SKM-1 (cell line): Measurements from ENCODE around the gene RTN4RL1.

ENCODE experiments used
- DNase-seq: peaks from one replicate; lab custom pipeline; 2025; ENCODE audit not compliant: unreplicated experiment; lab: John Stamatoyannopoulos, UW

RTN4RL1 gene

GRCh38 chr17:1977583-1978395, 47.3 kb downstream of the RTN4RL1 start:
- DNase-seq: no peak

GRCh38 chr17:1976683-1977064, 48.5 kb downstream of the RTN4RL1 start:
- DNase-seq: no peak

- no peak for DNase-seq
Measured at GRCh38 chr17:1976000-1976682, 49.0 kb downstream of the RTN4RL1 start.

- no peak for DNase-seq
Measured at GRCh38 chr17:1975573-1975972, 49.6 kb downstream of the RTN4RL1 start.

DNA sequence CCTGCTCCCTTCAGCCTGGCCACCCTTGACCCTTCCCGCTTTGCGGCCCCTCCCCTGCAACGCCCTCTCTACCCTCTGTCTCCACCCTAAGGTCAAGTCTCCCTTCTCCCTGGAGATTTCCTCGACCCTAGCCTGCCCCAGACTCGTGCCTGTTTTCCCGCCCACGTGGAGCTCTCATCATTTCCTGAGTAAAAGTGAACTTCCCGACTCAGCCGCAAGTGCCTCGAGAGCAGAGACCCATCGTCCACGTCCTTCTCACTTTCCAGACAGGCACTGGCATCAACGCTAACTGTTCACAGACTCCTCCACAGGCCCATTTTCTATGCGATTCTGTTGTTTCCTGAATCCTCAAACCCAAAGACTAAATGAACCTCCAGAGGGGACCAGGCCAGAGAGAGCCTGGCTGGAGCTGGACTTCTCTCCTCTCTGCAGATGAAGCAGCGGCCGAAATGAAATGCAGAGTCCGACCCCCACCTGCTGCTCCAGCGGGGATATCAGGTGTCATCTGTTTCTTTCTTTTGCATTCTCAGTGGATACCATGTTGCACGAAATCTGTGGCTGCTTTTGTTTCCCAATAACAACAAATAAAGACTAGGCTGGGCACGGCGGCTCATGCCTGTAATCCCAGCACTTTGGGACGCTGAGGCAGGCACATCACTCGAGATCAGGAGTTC, 52.5 kb downstream of the RTN4RL1 start:
- DNase-seq: no peak

- DNase-seq: no peak
Measured at GRCh38 chr17:1970843-1971384, 54.2 kb downstream of the RTN4RL1 start.

- DNase-seq: no peak
Measured at GRCh38 chr17:1969712-1970111, 55.4 kb downstream of the RTN4RL1 start.

GRCh38 chr17:1967213-1967612, 57.9 kb downstream of the RTN4RL1 start:
- no peak for DNase-seq

- DNase-seq: no peak
Measured at GRCh38 chr17:1966274-1967086, 58.7 kb downstream of the RTN4RL1 start.

DNA sequence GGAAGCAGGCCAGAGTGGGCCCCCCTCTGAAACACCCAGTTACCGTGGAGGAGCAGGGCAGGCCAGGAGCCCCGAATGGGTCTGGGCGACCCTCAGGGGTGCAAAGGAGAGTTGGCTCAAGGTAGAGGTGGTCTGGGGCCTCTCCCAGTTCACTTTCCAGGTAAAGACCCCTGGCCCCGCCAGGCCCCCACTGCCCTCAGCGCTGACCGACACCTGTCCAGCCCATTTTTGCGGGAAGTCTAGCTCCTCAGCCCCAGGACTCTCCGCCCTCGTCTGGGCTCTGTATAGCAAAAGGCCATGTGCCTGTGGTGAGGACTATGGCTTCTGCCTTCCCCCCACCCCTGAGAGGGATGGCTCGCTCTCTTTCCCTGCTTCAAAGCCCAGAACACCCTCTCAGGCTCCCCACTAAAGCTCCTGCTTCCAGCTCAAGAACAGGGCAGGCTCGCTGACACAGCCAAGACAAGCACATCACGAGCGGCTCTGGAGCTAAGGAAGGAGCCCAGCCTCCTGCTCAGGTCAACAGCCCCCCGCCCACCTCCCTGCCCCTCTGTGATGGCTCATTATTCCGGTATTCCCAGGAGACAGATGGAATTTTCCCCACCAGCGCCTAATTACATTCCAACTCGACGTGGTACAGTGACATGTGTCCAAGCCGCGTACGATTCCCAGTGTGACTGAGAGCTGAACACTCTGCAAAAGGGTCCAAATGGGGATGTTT, 59.4 kb downstream of the RTN4RL1 start:
- DNase-seq: no peak

DNA sequence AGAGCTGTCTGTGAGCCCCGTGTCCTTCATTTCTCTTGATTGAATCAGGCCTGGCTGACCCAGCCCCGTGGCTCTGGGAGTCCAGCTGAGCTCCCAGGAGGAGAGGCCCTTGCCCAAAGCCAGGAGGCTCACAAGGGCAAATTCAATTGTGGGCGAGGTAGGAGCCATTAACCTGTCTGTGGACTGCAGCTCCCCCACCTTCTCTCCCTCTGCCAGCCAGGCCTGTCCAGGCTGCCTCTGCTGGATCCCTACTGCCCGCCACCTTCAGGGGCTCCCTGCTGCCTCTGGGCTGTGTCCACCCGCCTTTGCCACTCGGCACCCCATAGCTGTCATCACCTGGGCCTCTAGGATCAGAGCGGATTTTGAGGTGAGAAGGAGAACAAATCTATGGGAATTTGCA, 61.9 kb downstream of the RTN4RL1 start:
- no peak for DNase-seq

DNA sequence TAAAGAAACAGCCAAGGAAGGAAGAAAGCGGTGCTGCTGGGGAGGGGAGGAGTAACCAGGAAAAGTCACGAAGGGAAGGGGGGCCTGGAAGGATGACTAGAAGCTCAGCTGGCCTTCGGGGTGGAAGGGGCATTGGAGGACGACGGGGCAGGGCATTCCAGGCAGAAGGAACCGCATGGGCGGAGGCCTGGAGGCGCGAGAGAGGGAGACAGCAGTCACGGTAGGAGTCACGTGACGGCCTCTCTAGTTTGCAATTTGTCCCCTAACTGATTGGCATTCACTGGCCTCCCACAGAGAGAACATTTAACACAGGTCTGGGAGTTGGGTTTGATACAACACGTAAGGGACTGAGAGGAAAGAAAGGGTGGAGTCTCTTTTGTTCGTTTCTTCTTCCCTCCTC, 63.9 kb downstream of the RTN4RL1 start:
- no peak for DNase-seq

DNA sequence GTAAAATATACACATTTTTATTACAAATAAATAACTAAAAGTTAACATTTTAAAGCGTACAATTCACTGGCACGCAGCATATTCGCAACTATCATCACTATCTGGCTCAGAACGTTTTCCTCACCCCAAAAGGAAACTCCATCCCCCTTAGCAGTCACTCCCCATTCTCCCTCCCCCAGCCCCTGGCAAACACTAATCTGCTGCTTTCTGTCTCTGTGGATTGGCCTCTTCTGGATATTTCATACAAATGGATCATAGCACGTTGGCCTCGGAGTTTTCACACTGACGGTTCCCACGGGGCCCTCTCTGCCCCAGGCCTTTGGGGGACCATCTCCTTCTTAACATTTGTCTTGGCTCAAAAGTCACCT, 64.6 kb downstream of the RTN4RL1 start:
- no peak for DNase-seq

GRCh38 chr17:1959871-1960544, 65.1 kb downstream of the RTN4RL1 start:
- no peak for DNase-seq

DNA sequence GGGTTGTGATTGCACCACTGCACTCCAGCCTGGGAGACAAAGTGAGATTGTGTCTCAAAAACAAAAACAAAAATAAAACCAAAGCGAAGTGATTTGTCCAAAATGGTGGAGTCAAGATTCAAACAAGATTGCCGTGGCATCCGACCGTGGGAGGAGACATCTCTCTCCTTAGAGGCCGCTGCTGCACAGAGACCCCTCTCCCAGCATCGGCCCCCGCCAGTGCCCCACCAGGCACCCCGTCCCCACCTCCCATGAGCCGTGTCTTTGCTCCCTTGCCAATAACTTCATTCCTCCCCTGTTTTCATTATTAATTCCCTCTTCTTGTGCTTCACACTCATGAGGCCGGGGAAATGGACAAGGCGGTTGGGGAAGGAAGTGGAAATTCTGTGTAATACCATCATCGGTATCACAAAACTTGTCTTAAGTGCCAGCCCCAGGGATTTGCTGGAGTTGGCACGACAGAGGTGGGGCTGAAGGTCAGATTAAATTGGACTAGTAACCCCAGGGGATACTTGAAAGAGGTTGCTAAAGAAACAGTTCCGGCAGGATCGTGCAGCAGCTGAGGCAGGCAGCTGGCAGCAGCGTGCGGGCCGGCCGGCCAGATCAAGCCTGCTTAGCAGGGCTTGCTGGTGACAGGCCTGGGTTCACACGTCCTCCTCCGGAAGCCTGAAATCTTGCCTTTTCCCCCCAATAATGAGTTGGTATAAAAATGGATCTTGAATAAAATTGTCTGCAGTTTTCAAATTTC, 66.8 kb downstream of the RTN4RL1 start:
- DNase-seq: no peak

- DNase-seq: no peak
Measured at GRCh38 chr17:1957037-1957436, 68.1 kb downstream of the RTN4RL1 start.

DNA sequence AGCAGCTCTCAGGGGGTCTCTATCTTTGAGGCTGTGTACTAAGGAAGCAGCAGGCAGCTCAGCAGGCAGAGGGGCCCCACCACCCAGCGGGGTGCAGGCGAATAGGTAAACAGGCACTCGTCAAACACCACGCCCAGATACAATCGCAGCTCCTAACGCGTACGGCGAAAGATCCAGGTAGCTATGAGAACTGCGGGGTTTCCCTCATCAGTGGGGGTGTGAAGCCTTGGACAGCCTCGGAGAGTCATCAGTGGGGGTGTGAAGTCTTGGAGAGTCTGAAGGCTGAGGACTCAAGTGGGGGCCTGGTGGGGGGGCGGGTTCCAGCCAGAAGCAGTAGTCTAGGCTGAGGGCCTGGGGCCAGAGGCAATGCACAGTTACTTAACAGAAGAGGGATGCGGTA, 69.0 kb downstream of the RTN4RL1 start:
- DNase-seq: no peak

- no peak for DNase-seq
Measured at GRCh38 chr17:1953831-1954230, 71.3 kb downstream of the RTN4RL1 start.

DNA sequence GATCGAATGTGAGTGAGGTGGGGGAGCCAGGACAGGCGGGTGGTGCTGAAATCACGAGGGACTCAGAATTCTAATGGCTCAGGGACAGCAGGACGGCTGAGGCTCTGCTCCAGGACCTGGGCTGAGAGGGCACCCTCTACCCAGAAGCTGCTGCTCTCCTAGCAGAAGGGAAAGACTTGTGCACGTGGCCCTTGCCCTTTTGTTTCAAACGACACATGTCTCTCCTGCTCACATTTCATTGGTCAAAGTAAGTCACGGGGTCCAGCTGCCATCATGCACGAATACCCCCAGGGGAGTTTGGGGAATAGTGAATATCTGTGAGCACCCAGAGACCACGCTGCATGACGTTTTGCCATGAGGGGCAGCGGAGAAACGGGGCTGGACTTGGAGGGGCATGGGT, 73.2 kb downstream of the RTN4RL1 start:
- DNase-seq: no peak
